Esophagus squamous epithelium (tissue), 4 donors: Measurements from ENCODE around the gene STMN3.

ENCODE experiments used
- POLR2A ChIP-seq, 4 donors: fragments of 450-650 bp; IDR thresholded peaks; one replicate each; pipeline ENCODE4 v1.6.1; 2017; ENCODE audit warnings: antibody characterized with exemption in 4 of 4, mild to moderate bottlenecking in 4 of 4, moderate library complexity in 3 of 4
- TF ChIP-seq, protein P1 (sequence below), 6 experiments: fragments of 450-650 bp in 4 of 6; fragments of 200-600 bp in 2 of 6; sonication (generic) in 2 of 6; IDR thresholded peaks; one replicate each; pipeline ENCODE4 v1.5.1; 2016 to 2019; ENCODE audit warnings: antibody characterized with exemption in 6 of 6, mild to moderate bottlenecking in 4 of 6, moderate library complexity in 4 of 6

DNA sequence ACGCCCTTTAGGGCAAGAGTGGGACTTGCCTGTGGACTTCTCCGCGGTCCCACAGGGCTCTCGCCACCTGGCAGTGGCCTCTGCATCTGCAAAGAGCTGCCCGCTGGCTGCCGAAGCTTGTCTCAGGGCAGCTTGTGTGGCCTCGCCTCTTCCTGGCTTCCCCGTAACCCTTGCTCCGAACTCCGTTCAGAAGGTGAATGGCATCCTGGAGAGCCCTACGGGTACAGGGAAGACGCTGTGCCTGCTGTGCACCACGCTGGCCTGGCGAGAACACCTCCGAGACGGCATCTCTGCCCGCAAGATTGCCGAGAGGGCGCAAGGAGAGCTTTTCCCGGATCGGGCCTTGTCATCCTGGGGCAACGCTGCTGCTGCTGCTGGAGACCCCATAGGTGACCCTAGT lies 7.9 kb upstream of the STMN3 start:
- TF ChIP-seq, protein P1, sequence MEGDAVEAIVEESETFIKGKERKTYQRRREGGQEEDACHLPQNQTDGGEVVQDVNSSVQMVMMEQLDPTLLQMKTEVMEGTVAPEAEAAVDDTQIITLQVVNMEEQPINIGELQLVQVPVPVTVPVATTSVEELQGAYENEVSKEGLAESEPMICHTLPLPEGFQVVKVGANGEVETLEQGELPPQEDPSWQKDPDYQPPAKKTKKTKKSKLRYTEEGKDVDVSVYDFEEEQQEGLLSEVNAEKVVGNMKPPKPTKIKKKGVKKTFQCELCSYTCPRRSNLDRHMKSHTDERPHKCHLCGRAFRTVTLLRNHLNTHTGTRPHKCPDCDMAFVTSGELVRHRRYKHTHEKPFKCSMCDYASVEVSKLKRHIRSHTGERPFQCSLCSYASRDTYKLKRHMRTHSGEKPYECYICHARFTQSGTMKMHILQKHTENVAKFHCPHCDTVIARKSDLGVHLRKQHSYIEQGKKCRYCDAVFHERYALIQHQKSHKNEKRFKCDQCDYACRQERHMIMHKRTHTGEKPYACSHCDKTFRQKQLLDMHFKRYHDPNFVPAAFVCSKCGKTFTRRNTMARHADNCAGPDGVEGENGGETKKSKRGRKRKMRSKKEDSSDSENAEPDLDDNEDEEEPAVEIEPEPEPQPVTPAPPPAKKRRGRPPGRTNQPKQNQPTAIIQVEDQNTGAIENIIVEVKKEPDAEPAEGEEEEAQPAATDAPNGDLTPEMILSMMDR (IDR thresholded peaks at IDR 0.05), result no peak
- no peak for TF ChIP-seq POLR2A (IDR thresholded peaks at IDR 0.05)
